ENCODE results near the gene IL22RA2. TPM values are rescaled to one million over a fixed set of nuclear protein-coding genes. Genes with fewer than 3 reads are reported as not detected.

The IL22RA2 gene
- total and polyA plus RNA-seq, 11 donors, result 0.03 to 0.21 TPM; not detected in 9

GRCh38 chr6:137161949-137162348 is 11.5 kb downstream of the IL22RA2 start:
- Histone ChIP-seq H3K27ac (no peak overlapping the region), H3K27me3 (no peaks in the 10 kb centered on the region), H3K4me3 (no peak overlapping the region), H3K4me1 (peaks cover 0 to 61% (median 2%) of the 10 kb centered on the region in 12 donors), H3K9me3 (no peaks in the 10 kb centered on the region), H3K36me3 (no peaks in the 10 kb centered on the region)
- intact Hi-C loops (cut with DNase I), result loop anchor here in 2 of 10 donors (10.0 kb wide), 2 partner anchors 67 to 153 kb away; no protein-coding TSS in a partner anchor
- peak in 1 of 4 donors; percentile 41 for ATAC-seq
- TF ChIP-seq, protein P1, sequence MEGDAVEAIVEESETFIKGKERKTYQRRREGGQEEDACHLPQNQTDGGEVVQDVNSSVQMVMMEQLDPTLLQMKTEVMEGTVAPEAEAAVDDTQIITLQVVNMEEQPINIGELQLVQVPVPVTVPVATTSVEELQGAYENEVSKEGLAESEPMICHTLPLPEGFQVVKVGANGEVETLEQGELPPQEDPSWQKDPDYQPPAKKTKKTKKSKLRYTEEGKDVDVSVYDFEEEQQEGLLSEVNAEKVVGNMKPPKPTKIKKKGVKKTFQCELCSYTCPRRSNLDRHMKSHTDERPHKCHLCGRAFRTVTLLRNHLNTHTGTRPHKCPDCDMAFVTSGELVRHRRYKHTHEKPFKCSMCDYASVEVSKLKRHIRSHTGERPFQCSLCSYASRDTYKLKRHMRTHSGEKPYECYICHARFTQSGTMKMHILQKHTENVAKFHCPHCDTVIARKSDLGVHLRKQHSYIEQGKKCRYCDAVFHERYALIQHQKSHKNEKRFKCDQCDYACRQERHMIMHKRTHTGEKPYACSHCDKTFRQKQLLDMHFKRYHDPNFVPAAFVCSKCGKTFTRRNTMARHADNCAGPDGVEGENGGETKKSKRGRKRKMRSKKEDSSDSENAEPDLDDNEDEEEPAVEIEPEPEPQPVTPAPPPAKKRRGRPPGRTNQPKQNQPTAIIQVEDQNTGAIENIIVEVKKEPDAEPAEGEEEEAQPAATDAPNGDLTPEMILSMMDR (IDR thresholded peaks at IDR 0.05), result no peak
- TF ChIP-seq POLR2A (IDR thresholded peaks at IDR 0.05), result no peak
- peak in 1 of 5 donors; percentile 22 for DNase-seq
- WGBS, 4 donors, result 64 to 71% (median 67%) methylated on average over 5 of the region's 5 CpGs

GRCh38 chr6:137160763-137161162 is 12.7 kb downstream of the IL22RA2 start:
- H3K4me1 ChIP-seq, result peaks cover 0 to 61% (median 2%) of the 10 kb centered on the region in 12 donors
- 48 to 61% (median 53%) methylated on average over 3 of the region's 3 CpGs for WGBS, 4 donors
- H3K27me3 ChIP-seq, result no peaks in the 10 kb centered on the region
- ATAC-seq, result peak in 2 of 4 donors; percentile 75 to 76
- H3K27ac ChIP-seq, result no peak overlapping the region
- H3K9me3 ChIP-seq, result no peaks in the 10 kb centered on the region
- DNase-seq, result no peak
- H3K4me3 ChIP-seq, result no peak overlapping the region
- intact Hi-C loops (cut with DNase I), result loop anchor here in 2 of 10 donors (10.0 kb wide), 2 partner anchors 66 to 154 kb away; no protein-coding TSS in a partner anchor
- H3K36me3 ChIP-seq, result no peaks in the 10 kb centered on the region
- TF ChIP-seq, protein P1 (IDR thresholded peaks at IDR 0.05), result no peak
- TF ChIP-seq POLR2A (IDR thresholded peaks at IDR 0.05), result no peak

DNA sequence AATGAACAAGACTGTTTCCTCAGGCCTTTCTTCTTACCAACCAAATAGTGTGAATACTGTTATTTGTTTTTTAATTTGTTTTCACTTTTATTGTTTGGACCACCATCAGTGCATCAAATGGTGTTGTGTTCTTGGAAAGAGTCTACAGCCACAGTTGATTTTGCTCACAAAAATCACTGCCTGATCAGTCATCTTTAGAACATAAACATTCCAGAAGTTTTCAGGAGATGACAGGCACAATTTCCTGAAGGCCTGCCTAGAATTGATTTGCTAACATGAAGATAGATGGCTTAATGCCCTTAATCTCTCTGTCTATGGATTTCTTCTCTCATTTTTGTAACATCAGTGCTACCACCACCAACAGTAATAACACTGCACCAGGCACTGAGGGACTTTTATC is 13.5 kb downstream of the IL22RA2 start:
- TF ChIP-seq POLR2A (IDR thresholded peaks at IDR 0.05), result no peak
- TF ChIP-seq, protein P1 (IDR thresholded peaks at IDR 0.05), result no peak
- Histone ChIP-seq H3K4me1 (peaks cover 0 to 61% (median 2%) of the 10 kb centered on the region in 12 donors), H3K9me3 (no peaks in the 10 kb centered on the region), H3K27ac (no peak overlapping the region), H3K4me3 (no peak overlapping the region), H3K36me3 (no peaks in the 10 kb centered on the region), H3K27me3 (no peaks in the 10 kb centered on the region)
- DNase-seq (no peak), ATAC-seq (no peak)
- intact Hi-C loops (cut with DNase I), result loop anchor here in 2 of 10 donors (10.0 kb wide), 2 partner anchors 65 to 155 kb away; no protein-coding TSS in a partner anchor

GRCh38 chr6:137157601-137158000 is 15.8 kb downstream of the IL22RA2 start:
- no peak for DNase-seq
- intact Hi-C loops (cut with DNase I), result no loop called here
- peaks cover 0 to 4% (median 0%) of the 10 kb centered on the region in 12 donors for H3K9me3 ChIP-seq

DNA sequence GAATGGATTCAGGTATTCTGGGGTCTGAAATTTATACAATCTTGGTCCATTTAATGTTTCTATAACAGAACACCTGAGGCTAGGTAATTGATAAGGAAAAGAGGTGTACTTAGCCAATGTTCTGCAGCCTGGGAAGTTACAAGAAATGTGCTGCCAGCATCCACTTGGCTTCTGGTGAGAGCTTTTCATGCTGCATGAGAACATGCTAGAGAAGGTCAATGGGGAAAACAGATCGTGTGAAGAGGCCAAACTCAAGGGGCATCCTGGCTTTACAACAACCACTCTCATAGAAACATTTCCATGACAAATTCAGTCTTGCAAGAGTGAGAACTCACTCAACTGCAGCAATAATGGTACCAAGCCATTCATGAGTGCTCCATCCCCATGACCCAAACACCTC is 16.8 kb downstream of the IL22RA2 start:
- Histone ChIP-seq H3K36me3 (no peaks in the 10 kb centered on the region), H3K27ac (no peak overlapping the region), H3K9me3 (peaks cover 0 to 11% (median 0%) of the 10 kb centered on the region in 12 donors), H3K27me3 (no peaks in the 10 kb centered on the region), H3K4me3 (no peak overlapping the region), H3K4me1 (peaks cover 0 to 34% (median 2%) of the 10 kb centered on the region in 12 donors)
- no peak for DNase-seq
- intact Hi-C loops (cut with DNase I), result no loop called here
- ATAC-seq, result no peak
- TF ChIP-seq, protein P1 (IDR thresholded peaks at IDR 0.05), result no peak
- no peak for TF ChIP-seq POLR2A (IDR thresholded peaks at IDR 0.05)
- 49 to 83% (median 61%) methylated on average over 1 of the region's 1 CpG for WGBS, 4 donors

More at GRCh38 chr6:137157601-137158000, 15.8 kb downstream of the IL22RA2 start:
- peaks cover 0 to 43% (median 2%) of the 10 kb centered on the region in 12 donors for H3K4me1 ChIP-seq
- WGBS, 4 donors, result 42 to 68% (median 59%) methylated on average over 4 of the region's 4 CpGs
- H3K27ac ChIP-seq, result no peak overlapping the region
- TF ChIP-seq POLR2A (IDR thresholded peaks at IDR 0.05), result no peak
- H3K36me3 ChIP-seq, result no peaks in the 10 kb centered on the region
- peak in 1 of 4 donors; percentile 50 for ATAC-seq
- H3K4me3 ChIP-seq, result no peak overlapping the region
- H3K27me3 ChIP-seq, result no peaks in the 10 kb centered on the region
